C4-2B (cell line): Measurements from ENCODE around the gene CACNA1H.

ENCODE experiments used
- H3K27ac ChIP-seq: fragments of 450-650 bp; 2 replicates; pipeline ENCODE4 v1.5.1; 2017
- CTCF ChIP-seq: fragments of 450-650 bp; conservative IDR thresholded peaks from 2 replicates; pipeline ENCODE4 v1.5.1; 2017; ENCODE audit warnings: mild to moderate bottlenecking
- ZFX ChIP-seq: fragments of 450-650 bp; IDR thresholded peaks from 2 replicates; pipeline ENCODE4 v1.6.1; 2017

The CACNA1H gene

GRCh38 chr16:1150511-1150982 lies 2.4 kb upstream of the CACNA1H start:
- no peak overlapping the region for H3K27ac ChIP-seq

GRCh38 chr16:1151424-1152122 lies 1.3 kb upstream of the CACNA1H start:
- TF ChIP-seq ZFX (no peak), CTCF (no peak)
- H3K27ac ChIP-seq: no peak overlapping the region

More at GRCh38 chr16:1150511-1150982, 2.4 kb upstream of the CACNA1H start:
- TF ChIP-seq ZFX (no peak), CTCF (no peak)

GRCh38 chr16:1152123-1152638 lies 725 bp upstream of the CACNA1H start:
- TF ChIP-seq ZFX (no peak), CTCF (no peak)
- H3K27ac ChIP-seq: no peak overlapping the region

GRCh38 chr16:1153480-1154160 lies 714 bp downstream of the CACNA1H start:
- TF ChIP-seq CTCF (no peak), ZFX (no peak)

GRCh38 chr16:1154291-1154886 lies 1.5 kb downstream of the CACNA1H start:
- no peak for TF ChIP-seq ZFX
- no peak for TF ChIP-seq CTCF
- no peak overlapping the region for H3K27ac ChIP-seq

More at GRCh38 chr16:1153480-1154160, 714 bp downstream of the CACNA1H start:
- no peak overlapping the region for H3K27ac ChIP-seq

GRCh38 chr16:1154887-1155331 lies 2.0 kb downstream of the CACNA1H start:
- no peak for TF ChIP-seq ZFX
- TF ChIP-seq CTCF: no peak
- H3K27ac ChIP-seq: no peak overlapping the region
